H1 (cell line): Measurements from ENCODE around the gene PEAK1. TPM values are rescaled to one million over a fixed set of nuclear protein-coding genes. Genes with fewer than 3 reads are reported as not detected.

ENCODE experiments used
- CTCF ChIA-PET: fragments of 300-600 bp; sonication (Branson Sonifier 250); formaldehyde crosslinking; loops from one replicate; lab custom pipeline; 2021; ENCODE audit not compliant: partially characterized antibody; lab: Charles Lee
- POLR2A ChIA-PET: fragments of 300-600 bp; sonication (Branson Sonifier 250); formaldehyde crosslinking; loops from one replicate; lab custom pipeline; 2021; ENCODE audit warnings: inconsistent platforms; ENCODE audit not compliant: partially characterized antibody; lab: Charles Lee
- DNase-seq, 2 experiments: peaks; one replicate each; pipeline versions ENCODE4 v3.0.0 to v3.0.0-alpha.2; 2010 to 2022; ENCODE audit warnings: low spot score in 2 of 2, low read depth in 1 of 2, mixed read lengths in 1 of 2
- FAIRE-seq: peaks from 2 replicates; lab custom pipeline; 2011; peaks lifted over from hg19 to GRCh38; lab: Jason Lieb, UNC
- H2AFZ ChIP-seq: 2 replicates; pipeline ENCODE4 v1.8.1; 2012; ENCODE audit warnings: low read length, inconsistent platforms
- H2AK5ac ChIP-seq: 2 replicates; pipeline ENCODE4 v1.6.1; 2013; ENCODE audit warnings: low read depth, low read length
- H2BK120ac ChIP-seq: replicated peaks from 2 replicates; pipeline ENCODE3; 2013; ENCODE audit warnings: low read depth, low read length, inconsistent platforms
- H2BK12ac ChIP-seq: 2 replicates; pipeline ENCODE4 v1.6.1; 2013; ENCODE audit warnings: low read depth, low read length
- H2BK15ac ChIP-seq: 2 replicates; pipeline ENCODE4 v1.6.1; 2013; ENCODE audit warnings: low read length
- H2BK20ac ChIP-seq: 2 replicates; pipeline ENCODE4 v1.6.1; 2013; ENCODE audit warnings: low read length
- H2BK5ac ChIP-seq: 2 replicates; pipeline ENCODE4 v1.6.1; 2013; ENCODE audit warnings: low read depth, low read length
- H3K14ac ChIP-seq: 2 replicates; pipeline ENCODE4 v1.6.1; 2013; ENCODE audit warnings: inconsistent platforms; ENCODE audit not compliant: insufficient read length
- H3K18ac ChIP-seq: 2 replicates; pipeline ENCODE4 v1.6.1; 2013; ENCODE audit warnings: low read length; ENCODE audit errors: extremely low read depth
- H3K23ac ChIP-seq: 2 replicates; pipeline ENCODE4 v1.6.1; 2013; ENCODE audit warnings: inconsistent platforms; ENCODE audit not compliant: insufficient read length
- H3K23me2 ChIP-seq: 2 replicates; pipeline ENCODE4 v1.6.1; 2013; ENCODE audit warnings: low read depth, low read length
- H3K27ac ChIP-seq: 2 replicates; pipeline ENCODE4 v1.6.1; 2011; ENCODE audit warnings: low read depth, low read length, inconsistent platforms
- H3K27me3 ChIP-seq, 4 experiments: replicated peaks in 1 of 4; 1 replicate in 1 of 4; 2 replicates in 3 of 4; pipeline versions ENCODE4 v1.6.1 to v1.8.1; 2011 to 2013; ENCODE audit warnings: low read length in 3 of 4, mild to moderate bottlenecking in 3 of 4, inconsistent platforms in 2 of 4, mixed read lengths in 2 of 4, moderate library complexity in 1 of 4; ENCODE audit not compliant: control insufficient read depth in 3 of 4, insufficient read depth in 3 of 4; ENCODE audit errors: extremely low read depth in 1 of 4
- H3K36me3 ChIP-seq, 4 experiments: 2 replicates each; pipeline versions ENCODE4 v1.6.1 to v1.8.1; 2011 to 2013; ENCODE audit warnings: mild to moderate bottlenecking in 4 of 4, low read length in 3 of 4, moderate library complexity in 2 of 4, control low read depth in 1 of 4, inconsistent platforms in 1 of 4; ENCODE audit not compliant: insufficient read depth in 4 of 4, control insufficient read depth in 2 of 4
- H3K4ac ChIP-seq: replicated peaks from 2 replicates; pipeline ENCODE3; 2013; ENCODE audit warnings: low read length, low read depth, mixed read lengths, inconsistent platforms; ENCODE audit not compliant: insufficient read length
- H3K4me1 ChIP-seq, 4 experiments: replicated peaks in 1 of 4; 1 replicate in 1 of 4; 2 replicates in 3 of 4; pipeline versions ENCODE4 v1.6.1 to v1.8.1; 2011 to 2013; ENCODE audit warnings: low read length in 3 of 4, inconsistent platforms in 2 of 4, mixed read lengths in 1 of 4; ENCODE audit not compliant: insufficient read depth in 4 of 4, control insufficient read depth in 3 of 4
- H3K4me2 ChIP-seq, 2 experiments: 2 replicates each; pipeline versions ENCODE4 v1.6.1 to v1.8.1; 2011 to 2013; ENCODE audit warnings: low read depth in 2 of 2, low read length in 2 of 2, control low read depth in 1 of 2, inconsistent platforms in 1 of 2, mild to moderate bottlenecking in 1 of 2; ENCODE audit not compliant: insufficient read depth in 1 of 2
- H3K4me3 ChIP-seq, 4 experiments: fragments of 200-600, 300-600 bp in 1 of 4; sonication (generic), shearing (Covaris generic), sonication (Bioruptor Twin) in 1 of 4; 2 replicates each; pipeline versions ENCODE4 v1.5.1 to v1.8.1; 2011 to 2016; ENCODE audit warnings: low read length in 4 of 4, low read depth in 3 of 4, control low read depth in 2 of 4, inconsistent platforms in 2 of 4, mild to moderate bottlenecking in 2 of 4, mixed read lengths in 1 of 4, moderate library complexity in 1 of 4; ENCODE audit not compliant: insufficient read depth in 2 of 4; ENCODE audit errors: extremely low read depth in 1 of 4
- H3K56ac ChIP-seq: replicated peaks from 2 replicates; pipeline ENCODE3; 2013; ENCODE audit warnings: low read depth, mild to moderate bottlenecking, mixed read lengths, low read length, inconsistent platforms; ENCODE audit not compliant: insufficient read length
- H3K79me1 ChIP-seq: 2 replicates; pipeline ENCODE4 v1.6.1; 2013; ENCODE audit warnings: low read depth, low read length, control low read depth
- H3K79me2 ChIP-seq, 2 experiments: 2 replicates each; pipeline versions ENCODE4 v1.6.1 to v1.8.1; 2012 to 2013; ENCODE audit warnings: low read length in 2 of 2, mild to moderate bottlenecking in 2 of 2, inconsistent platforms in 1 of 2; ENCODE audit not compliant: insufficient read depth in 2 of 2, control insufficient read depth in 1 of 2
- H3K9ac ChIP-seq, 4 experiments: replicated peaks in 1 of 4; 1 replicate in 1 of 4; 2 replicates in 3 of 4; pipeline versions ENCODE4 v1.6.1 to v1.8.1; 2011 to 2013; ENCODE audit warnings: low read depth in 3 of 4, low read length in 3 of 4, control low read depth in 2 of 4, mild to moderate bottlenecking in 2 of 4, moderate library complexity in 2 of 4, inconsistent platforms in 1 of 4; ENCODE audit errors: extremely low read depth in 1 of 4
- H3K9me3 ChIP-seq, 2 experiments: 2 replicates each; pipeline versions ENCODE4 v1.6.1 to v1.8.1; 2012 to 2013; ENCODE audit warnings: mild to moderate bottlenecking in 2 of 2, moderate library complexity in 2 of 2, control low read depth in 1 of 2, inconsistent platforms in 1 of 2, low read depth in 1 of 2, low read length in 1 of 2, mixed read lengths in 1 of 2; ENCODE audit not compliant: insufficient read depth in 2 of 2
- H4K20me1 ChIP-seq, 2 experiments: replicated peaks in 1 of 2; 2 replicates each; pipeline versions ENCODE3 to v1.8.1; 2011 to 2013; ENCODE audit warnings: inconsistent platforms in 2 of 2, low read length in 2 of 2, mild to moderate bottlenecking in 1 of 2; ENCODE audit not compliant: insufficient read depth in 2 of 2, control insufficient read depth in 1 of 2
- H4K5ac ChIP-seq: 2 replicates; pipeline ENCODE4 v1.6.1; 2013; ENCODE audit warnings: low read length, low read depth, mixed read lengths, inconsistent platforms; ENCODE audit not compliant: insufficient read length
- H4K8ac ChIP-seq: 2 replicates; pipeline ENCODE4 v1.8.0; 2013; ENCODE audit warnings: mild to moderate bottlenecking, moderate library complexity, low read length, inconsistent platforms; ENCODE audit not compliant: insufficient read depth; ENCODE audit errors: extremely low read depth
- H4K91ac ChIP-seq: replicated peaks from 2 replicates; pipeline ENCODE3; 2013; ENCODE audit warnings: low read length, mixed read lengths, inconsistent platforms; ENCODE audit not compliant: insufficient read length
- BACH1 ChIP-seq: IDR thresholded peaks from 2 replicates; pipeline ENCODE4 v1.6.1; 2012; ENCODE audit warnings: low read length, improper control_type of control experiment
- CREB1 ChIP-seq: IDR thresholded peaks from 2 replicates; pipeline ENCODE4 v1.6.1; 2012; ENCODE audit warnings: inconsistent platforms
- HDAC2 ChIP-seq, 2 experiments: fragments of 300-600 bp in 1 of 2; sonication (generic) in 1 of 2; IDR thresholded peaks; 2 replicates each; pipeline ENCODE4 v1.6.1; 2011 to 2012; ENCODE audit warnings: low read depth in 2 of 2, low read length in 2 of 2, mild to moderate bottlenecking in 2 of 2, moderate library complexity in 2 of 2, borderline replicate concordance in 1 of 2, inconsistent platforms in 1 of 2
- KDM1A ChIP-seq: fragments of 200-600, 300-600 bp; sonication (generic); IDR thresholded peaks from 2 replicates; pipeline ENCODE4 v1.7.1; 2016; ENCODE audit warnings: mild to moderate bottlenecking, low read length, borderline replicate concordance
- KDM5A ChIP-seq: fragments of 200-600 bp; IDR thresholded peaks from 2 replicates; pipeline ENCODE4 v1.7.1; 2012; ENCODE audit warnings: mild to moderate bottlenecking, low read length, inconsistent platforms, mixed read lengths
- SIN3A ChIP-seq, 2 experiments: IDR thresholded peaks in 1 of 2; conservative IDR thresholded peaks in 1 of 2; 2 replicates each; pipeline ENCODE4 v1.6.1; 2011 to 2012; ENCODE audit warnings: low read length in 2 of 2, improper control_type of control experiment in 1 of 2, low read depth in 1 of 2, mild to moderate bottlenecking in 1 of 2
- WGBS, 2 experiments: shearing (Covaris generic) in 1 of 2; methylation state at CpG; one replicate each; pipeline versions ENCODE4 v1.1.6 to v1.1.7; 2013 to 2015; ENCODE audit warnings: low lambda C conversion rate in 2 of 2, mixed read lengths in 2 of 2, inconsistent platforms in 1 of 2, low coverage in 1 of 2, missing lambda C conversion rate in 1 of 2; ENCODE audit not compliant: insufficient replicate concordance in 2 of 2, insufficient coverage in 1 of 2, insufficient read length in 1 of 2; ENCODE audit errors: extremely low coverage in 1 of 2, missing lambda C conversion rate in 1 of 2; 5-methylcytosine and 5-hydroxymethylcytosine counted together
- polyA plus RNA-seq, 7 experiments: library from polyadenylated mRNA; depleted of rRNA in 3 of 7; stranded (reverse) in 5 of 7; unstranded in 2 of 7; fragments of >200 nt in 5 of 7; fragments of 200-250 nt in 2 of 7; gene quantifications; 1 replicate in 5 of 7; 2 replicates in 1 of 7; 4 replicates in 1 of 7; pipeline versions ENCODE4 v1.2.1 to v1.2.3, GENCODE V29; 2011 to 2013; ENCODE audit warnings: missing spikeins in 2 of 7, mixed read lengths in 2 of 7
- total RNA-seq: library from RNA; stranded (reverse); fragmentation: NEBNext Ultra II Directional; extraction: Animal tissue kit (Norgen Biotek cat#: 25700); gene quantifications from 2 replicates; pipeline ENCODE4 v1.2.1, GENCODE V29; 2021

The PEAK1 gene
- total and polyA plus RNA-seq, 2 of the 8 experiments (the other 6 are each of a cell fraction or from before 2014, with no cell fraction given), result 8.8 to 44.8 TPM

DNA sequence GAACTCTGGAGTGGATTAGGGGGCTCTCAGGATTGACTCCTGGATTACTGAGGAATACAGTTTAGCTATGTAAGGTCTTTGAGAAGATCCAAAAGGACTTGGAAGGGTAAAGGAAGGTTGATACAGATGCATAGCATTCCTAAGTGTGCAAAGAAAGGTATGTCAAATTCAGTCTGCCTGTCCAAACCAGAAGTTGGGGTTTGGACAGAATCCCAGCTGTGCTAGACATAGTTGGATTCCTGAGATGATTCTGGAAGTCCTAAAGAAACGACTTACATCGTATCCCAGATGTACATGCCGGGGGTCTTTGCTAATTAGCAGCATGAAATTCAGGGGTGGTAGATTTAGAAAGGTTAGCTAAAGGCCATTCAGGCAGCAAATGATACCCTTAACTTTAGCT is 251.3 kb downstream of the PEAK1 start:
- TF ChIP-seq HDAC2 (IDR thresholded peaks at IDR 0.05; ENCODE audit: borderline replicate concordance in 1 of 2, low read depth in 2 of 2, low read length in 2 of 2) (no peak), KDM5A (no peak), BACH1 (no peak), SIN3A (conservative IDR thresholded peaks at IDR 0.05 in 1 of 2, IDR thresholded peaks at IDR 0.05 in 1 of 2; ENCODE audit: low read depth in 1 of 2, low read length in 2 of 2) (no peak), CREB1 (no peak), KDM1A (no peak)
- no peak overlapping the region for H3K56ac ChIP-seq
- H3K18ac ChIP-seq, result no peak overlapping the region
- 88% methylated on average over 3 of the region's 3 CpGs; no CpG with 5 or more reads in 1 of the 2 experiments for WGBS, 2 experiments
- H2BK20ac ChIP-seq, result no peak overlapping the region
- H4K8ac ChIP-seq, result no peak overlapping the region
- no peak overlapping the region for H3K4me2 ChIP-seq
- H3K4me1 ChIP-seq, result peaks cover 0 to 2% (median 1%) of the 10 kb centered on the region in 4 experiments; a peak in 3 of 7 replicates
- POLR2A ChIA-PET, result interaction anchor here (0.6 to 1.7 kb wide), 2 partner anchors 16 to 20 kb away, joined by 3 to 4 read pairs; no protein-coding TSS in a partner anchor
- H2BK5ac ChIP-seq, result no peak overlapping the region
- no peak overlapping the region for H4K91ac ChIP-seq
- H3K79me2 ChIP-seq, result no peaks in the 10 kb centered on the region
- H2AK5ac ChIP-seq, result no peak overlapping the region
- H3K23ac ChIP-seq, result no peak overlapping the region
- CTCF ChIA-PET, result interaction anchor here (1.1 to 1.4 kb wide), 3 partner anchors 56 to 449 kb away, joined by 3 to 4 read pairs (median 4); no protein-coding TSS in a partner anchor
- H3K27me3 ChIP-seq, result no peaks in the 10 kb centered on the region
- no peak overlapping the region for H2BK120ac ChIP-seq
- no peak overlapping the region for H3K14ac ChIP-seq
- H3K9me3 ChIP-seq, result no peaks in the 10 kb centered on the region
- H2BK12ac ChIP-seq, result no peak overlapping the region
- no peak overlapping the region for H4K5ac ChIP-seq
- no peaks in the 10 kb centered on the region for H3K23me2 ChIP-seq
- no peaks in the 10 kb centered on the region for H3K36me3 ChIP-seq
- no peak for FAIRE-seq
- H2AFZ ChIP-seq, result no peak overlapping the region
- no peaks in the 10 kb centered on the region for H4K20me1 ChIP-seq
- no peak overlapping the region for H3K9ac ChIP-seq
- H3K79me1 ChIP-seq, result no peaks in the 10 kb centered on the region
- H3K27ac ChIP-seq, result no peak overlapping the region
- no peak overlapping the region for H3K4ac ChIP-seq
- no peak for DNase-seq
- H3K4me3 ChIP-seq, result no peak overlapping the region
- H2BK15ac ChIP-seq, result no peak overlapping the region
